Breast epithelium (tissue), 3 donors: Measurements from ENCODE around the gene SSU72.

Source experiments
- POLR2A ChIP-seq: fragments of 450-650 bp; IDR thresholded peaks from one replicate; pipeline ENCODE4 v1.6.1; 2016; ENCODE audit warnings: antibody characterized with exemption, mild to moderate bottlenecking, moderate library complexity
- POLR2AphosphoS5 ChIP-seq, 3 donors: sonication (generic); formaldehyde crosslinking; IDR thresholded peaks; one replicate each; pipeline ENCODE4 v1.6.1; 2017; ENCODE audit warnings: antibody characterized with exemption in 3 of 3
- TF ChIP-seq, protein P1 (sequence below), 3 donors: fragments of 450-650 bp; IDR thresholded peaks; one replicate each; pipeline ENCODE4 v1.5.1; 2016 to 2017; ENCODE audit warnings: antibody characterized with exemption in 3 of 3, mild to moderate bottlenecking in 3 of 3, moderate library complexity in 3 of 3

DNA sequence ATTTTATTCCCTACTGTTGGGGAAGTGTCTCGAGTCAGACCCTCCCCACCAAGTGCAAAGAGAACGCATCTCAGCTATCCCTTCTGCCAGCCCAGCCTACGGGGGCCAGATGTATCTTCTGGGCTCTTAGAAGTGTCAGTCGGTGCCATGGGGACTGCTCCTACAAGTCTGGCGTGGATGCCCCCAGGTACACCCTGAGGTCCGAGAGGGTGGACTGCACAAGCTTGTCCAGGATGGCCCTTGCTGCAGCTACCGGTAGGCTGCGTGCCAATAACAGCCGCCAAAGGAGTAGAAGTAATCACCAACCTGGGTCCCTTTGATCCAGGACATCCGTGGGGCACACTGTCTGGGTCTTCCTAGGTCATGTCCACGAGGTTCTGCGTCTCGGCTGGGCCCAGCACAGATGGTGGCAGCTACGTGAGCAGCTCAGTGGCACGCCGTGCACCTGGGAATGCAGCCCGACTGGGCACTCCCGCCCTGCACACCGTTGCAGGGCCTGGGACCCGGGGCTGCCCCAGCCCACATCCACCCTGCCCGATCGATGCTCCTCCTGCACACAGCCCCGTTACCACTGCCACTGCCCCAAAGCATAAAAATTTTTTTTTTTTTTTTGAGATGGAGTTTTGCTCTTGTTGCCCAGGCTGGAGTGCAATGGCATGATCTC is 8.8 kb upstream of the SSU72 start:
- TF ChIP-seq, protein P1, sequence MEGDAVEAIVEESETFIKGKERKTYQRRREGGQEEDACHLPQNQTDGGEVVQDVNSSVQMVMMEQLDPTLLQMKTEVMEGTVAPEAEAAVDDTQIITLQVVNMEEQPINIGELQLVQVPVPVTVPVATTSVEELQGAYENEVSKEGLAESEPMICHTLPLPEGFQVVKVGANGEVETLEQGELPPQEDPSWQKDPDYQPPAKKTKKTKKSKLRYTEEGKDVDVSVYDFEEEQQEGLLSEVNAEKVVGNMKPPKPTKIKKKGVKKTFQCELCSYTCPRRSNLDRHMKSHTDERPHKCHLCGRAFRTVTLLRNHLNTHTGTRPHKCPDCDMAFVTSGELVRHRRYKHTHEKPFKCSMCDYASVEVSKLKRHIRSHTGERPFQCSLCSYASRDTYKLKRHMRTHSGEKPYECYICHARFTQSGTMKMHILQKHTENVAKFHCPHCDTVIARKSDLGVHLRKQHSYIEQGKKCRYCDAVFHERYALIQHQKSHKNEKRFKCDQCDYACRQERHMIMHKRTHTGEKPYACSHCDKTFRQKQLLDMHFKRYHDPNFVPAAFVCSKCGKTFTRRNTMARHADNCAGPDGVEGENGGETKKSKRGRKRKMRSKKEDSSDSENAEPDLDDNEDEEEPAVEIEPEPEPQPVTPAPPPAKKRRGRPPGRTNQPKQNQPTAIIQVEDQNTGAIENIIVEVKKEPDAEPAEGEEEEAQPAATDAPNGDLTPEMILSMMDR (IDR thresholded peaks at IDR 0.05), result no peak
- TF ChIP-seq POLR2AphosphoS5 (IDR thresholded peaks at IDR 0.05) (no peak), POLR2A (no peak)
